OCI-LY7 (cell line): ENCODE measurements around the gene CEPT1.

Experiments used
- CTCF ChIP-seq: fragments of 200-600 bp; sonication (generic); conservative IDR thresholded peaks from 2 replicates; pipeline ENCODE4 v1.5.1; 2014; ENCODE audit warnings: mild to moderate bottlenecking, antibody characterized with exemption, low read length, moderate library complexity, mixed read lengths
- EZH2phosphoT487 ChIP-seq: fragments of 200-600 bp; sonication (generic); IDR thresholded peaks from 2 replicates; pipeline ENCODE4 v1.6.1; 2018; ENCODE audit warnings: low read depth, borderline replicate concordance, mild to moderate bottlenecking, mixed run types, antibody characterized with exemption, low read length, moderate library complexity, mixed read lengths

- no peak for TF ChIP-seq CTCF
- TF ChIP-seq EZH2phosphoT487, result no peak
Observed at GRCh38 chr1:111232134-111232533, 92.1 kb downstream of the CEPT1 start.
